CD4-positive, alpha-beta T cell treated with Interleukin-4 for 1 hour (primary cell): ENCODE results near the gene CCR6.
A peak's percentile ranks its signal among the peaks of the same experiment; 100 is the strongest.

Experiments used
- DNase-seq, 2 donors: peaks; one replicate each; pipeline ENCODE4 v3.0.0-alpha.2; 2020 to 2022

The CCR6 gene

GRCh38 chr6:167099707-167100106 lies 23.2 kb upstream of the CCR6 start:
- no peak for DNase-seq

- no peak for DNase-seq
These were observed 22.6 kb upstream of the CCR6 start for GRCh38 chr6:167100241-167100674.

GRCh38 chr6:167102318-167102717 lies 20.6 kb upstream of the CCR6 start:
- DNase-seq: no peak

GRCh38 chr6:167103041-167103891 lies 19.6 kb upstream of the CCR6 start:
- DNase-seq: peak in 1 of 2 donors; percentile 45

GRCh38 chr6:167104388-167104787 lies 18.5 kb upstream of the CCR6 start:
- DNase-seq: no peak

- no peak for DNase-seq
These were observed 17.8 kb upstream of the CCR6 start for GRCh38 chr6:167105060-167105459.

- DNase-seq: no peak
These were observed 16.5 kb upstream of the CCR6 start for GRCh38 chr6:167106406-167106805.

GRCh38 chr6:167107787-167108186 lies 15.1 kb upstream of the CCR6 start:
- DNase-seq: no peak

GRCh38 chr6:167108278-167108677 lies 14.6 kb upstream of the CCR6 start:
- no peak for DNase-seq

- no peak for DNase-seq
These were observed 13.2 kb upstream of the CCR6 start for GRCh38 chr6:167109651-167110050.

- DNase-seq: no peak
These were observed 11.3 kb upstream of the CCR6 start for GRCh38 chr6:167111597-167111996.

GRCh38 chr6:167112421-167112820 lies 10.5 kb upstream of the CCR6 start:
- no peak for DNase-seq

- peak in 1 of 2 donors; percentile 75 for DNase-seq
These were observed 9.7 kb upstream of the CCR6 start for GRCh38 chr6:167113047-167113754.

GRCh38 chr6:167113935-167114910 lies 8.7 kb upstream of the CCR6 start:
- peak; percentile 76 to 93 for DNase-seq

GRCh38 chr6:167115054-167115453 lies 7.8 kb upstream of the CCR6 start:
- no peak for DNase-seq

GRCh38 chr6:167116109-167116837 lies 6.6 kb upstream of the CCR6 start:
- DNase-seq: no peak

GRCh38 chr6:167116838-167117228 lies 6.1 kb upstream of the CCR6 start:
- no peak for DNase-seq

- no peak for DNase-seq
These were observed 4.9 kb upstream of the CCR6 start for GRCh38 chr6:167118006-167118405.

- peak in 1 of 2 donors; percentile 37 for DNase-seq
These were observed 4.1 kb upstream of the CCR6 start for GRCh38 chr6:167118839-167119238.

GRCh38 chr6:167119670-167120582 lies 3.0 kb upstream of the CCR6 start:
- DNase-seq: peak; percentile 76 to 79

GRCh38 chr6:167120583-167120903 lies 2.4 kb upstream of the CCR6 start:
- DNase-seq: no peak
